ENCODE measurements around the gene STUM. TPM values are rescaled to one million over a fixed set of nuclear protein-coding genes. Genes with fewer than 3 reads are reported as not detected.

STUM gene
- total and polyA plus RNA-seq, 2 experiments from 2014 or later = 0.07 TPM; not detected in 1

- no peaks in the 10 kb centered on the region for H3K36me3 ChIP-seq (replicated peaks; ENCODE audit: insufficient read depth, low read depth)
- TF ChIP-seq, protein P1, sequence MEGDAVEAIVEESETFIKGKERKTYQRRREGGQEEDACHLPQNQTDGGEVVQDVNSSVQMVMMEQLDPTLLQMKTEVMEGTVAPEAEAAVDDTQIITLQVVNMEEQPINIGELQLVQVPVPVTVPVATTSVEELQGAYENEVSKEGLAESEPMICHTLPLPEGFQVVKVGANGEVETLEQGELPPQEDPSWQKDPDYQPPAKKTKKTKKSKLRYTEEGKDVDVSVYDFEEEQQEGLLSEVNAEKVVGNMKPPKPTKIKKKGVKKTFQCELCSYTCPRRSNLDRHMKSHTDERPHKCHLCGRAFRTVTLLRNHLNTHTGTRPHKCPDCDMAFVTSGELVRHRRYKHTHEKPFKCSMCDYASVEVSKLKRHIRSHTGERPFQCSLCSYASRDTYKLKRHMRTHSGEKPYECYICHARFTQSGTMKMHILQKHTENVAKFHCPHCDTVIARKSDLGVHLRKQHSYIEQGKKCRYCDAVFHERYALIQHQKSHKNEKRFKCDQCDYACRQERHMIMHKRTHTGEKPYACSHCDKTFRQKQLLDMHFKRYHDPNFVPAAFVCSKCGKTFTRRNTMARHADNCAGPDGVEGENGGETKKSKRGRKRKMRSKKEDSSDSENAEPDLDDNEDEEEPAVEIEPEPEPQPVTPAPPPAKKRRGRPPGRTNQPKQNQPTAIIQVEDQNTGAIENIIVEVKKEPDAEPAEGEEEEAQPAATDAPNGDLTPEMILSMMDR (IDR thresholded peaks at IDR 0.05; ENCODE audit: poor library complexity) = no peak
- TF ChIP-seq EZH2phosphoT487 (IDR thresholded peaks at IDR 0.05; ENCODE audit: low read depth, severe bottlenecking, unreplicated experiment) = no peak
- no peak for TF ChIP-seq EZH2 (IDR thresholded peaks at IDR 0.05; ENCODE audit: borderline replicate concordance)
- peaks cover 2% of the 10 kb centered on the region for H3K27me3 ChIP-seq
- no peak overlapping the region for H3K4me2 ChIP-seq
- H3K27ac ChIP-seq = no peak overlapping the region
- no peak for DNase-seq (ENCODE audit: low spot score)
- no peak overlapping the region for H2AFZ ChIP-seq
- 67% methylated on average over 10 of the region's 10 CpGs for WGBS (ENCODE audit: low lambda C conversion rate, missing lambda C conversion rate)
- H3K9me3 ChIP-seq (ENCODE audit: low read depth) = no peaks in the 10 kb centered on the region
- no peak overlapping the region for H3K4me3 ChIP-seq
- no peaks in the 10 kb centered on the region for H3K9me2 ChIP-seq (replicated peaks; ENCODE audit: insufficient read depth)
- no peaks in the 10 kb centered on the region for H3K79me2 ChIP-seq
- H4K20me1 ChIP-seq (ENCODE audit: insufficient read depth, poor library complexity, severe bottlenecking) = no peaks in the 10 kb centered on the region
- no peaks in the 10 kb centered on the region for H3K4me1 ChIP-seq (ENCODE audit: insufficient read depth)
Observed at GRCh38 chr1:226542623-226543103, 5.9 kb upstream of the STUM start.

GRCh38 chr1:226545836-226546596 is 2.5 kb upstream of the STUM start:
- WGBS (ENCODE audit: low lambda C conversion rate, missing lambda C conversion rate) = 68% methylated on average over 5 of the region's 5 CpGs

DNA sequence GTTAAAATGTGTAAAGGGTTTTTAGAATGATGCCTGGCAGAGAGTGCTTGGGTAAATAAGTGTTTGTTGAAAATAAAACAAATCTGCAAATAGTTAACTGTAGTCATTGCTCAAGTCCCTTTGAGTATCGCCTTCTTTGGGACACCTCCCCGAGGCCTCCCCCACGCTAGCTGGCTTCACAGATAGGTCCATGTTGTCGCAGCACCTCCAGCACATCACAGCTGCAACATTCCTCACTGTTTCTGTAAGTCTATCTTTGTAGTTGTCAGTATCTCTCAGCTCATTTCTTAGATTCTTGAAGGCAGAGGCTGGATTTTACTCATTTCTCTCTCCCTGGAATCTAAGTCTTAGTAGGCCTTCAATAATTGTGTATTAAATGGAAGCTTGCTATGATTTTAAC is 1.6 kb upstream of the STUM start:
- Histone ChIP-seq H3K36me3 (replicated peaks; ENCODE audit: insufficient read depth, low read depth) (no peaks in the 10 kb centered on the region), H2AFZ (no peak overlapping the region), H3K27ac (no peak overlapping the region), H3K4me3 (no peak overlapping the region), H3K79me2 (no peaks in the 10 kb centered on the region), H3K9me2 (replicated peaks; ENCODE audit: insufficient read depth) (no peaks in the 10 kb centered on the region), H3K4me2 (no peak overlapping the region), H3K9me3 (ENCODE audit: low read depth) (no peaks in the 10 kb centered on the region), H4K20me1 (ENCODE audit: insufficient read depth, poor library complexity, severe bottlenecking) (no peaks in the 10 kb centered on the region), H3K27me3 (peaks cover 37% of the 10 kb centered on the region), H3K4me1 (ENCODE audit: insufficient read depth) (peaks cover 23% of the 10 kb centered on the region)
- TF ChIP-seq, protein P1 (IDR thresholded peaks at IDR 0.05; ENCODE audit: poor library complexity) = no peak
- TF ChIP-seq EZH2phosphoT487 (IDR thresholded peaks at IDR 0.05; ENCODE audit: low read depth, severe bottlenecking, unreplicated experiment) (no peak), EZH2 (IDR thresholded peaks at IDR 0.05; ENCODE audit: borderline replicate concordance) (no peak)
- no peak for DNase-seq (ENCODE audit: low spot score)
- 92% methylated on average over 4 of the region's 4 CpGs for WGBS (ENCODE audit: low lambda C conversion rate, missing lambda C conversion rate)

More at GRCh38 chr1:226545836-226546596, 2.5 kb upstream of the STUM start:
- Histone ChIP-seq H2AFZ (no peak overlapping the region), H3K4me2 (no peak overlapping the region), H3K27me3 (peaks cover 29% of the 10 kb centered on the region), H3K9me2 (replicated peaks; ENCODE audit: insufficient read depth) (no peaks in the 10 kb centered on the region), H3K4me3 (no peak overlapping the region), H3K9me3 (ENCODE audit: low read depth) (no peaks in the 10 kb centered on the region), H3K79me2 (no peaks in the 10 kb centered on the region), H3K36me3 (replicated peaks; ENCODE audit: insufficient read depth, low read depth) (no peaks in the 10 kb centered on the region), H4K20me1 (ENCODE audit: insufficient read depth, poor library complexity, severe bottlenecking) (no peaks in the 10 kb centered on the region), H3K4me1 (ENCODE audit: insufficient read depth) (peaks cover 23% of the 10 kb centered on the region), H3K27ac (no peak overlapping the region)
- DNase-seq (ENCODE audit: low spot score) = no peak
- no peak for TF ChIP-seq EZH2phosphoT487 (IDR thresholded peaks at IDR 0.05; ENCODE audit: low read depth, severe bottlenecking, unreplicated experiment)
- TF ChIP-seq, protein P1 (IDR thresholded peaks at IDR 0.05; ENCODE audit: poor library complexity) = no peak
- TF ChIP-seq EZH2 (IDR thresholded peaks at IDR 0.05; ENCODE audit: borderline replicate concordance) = no peak
